ENCODE measurements around the gene LRP1-AS.

- TF ChIP-seq TAF1 (IDR thresholded peaks at IDR 0.05; ENCODE audit: borderline replicate concordance, low read depth, low read length) (no peak), ZNF274 (IDR thresholded peaks at IDR 0.05; ENCODE audit: insufficient read depth, insufficient read length) (no peak), CTCF (IDR thresholded peaks at IDR 0.05 in 2 of 3, conservative IDR thresholded peaks at IDR 0.05 in 1 of 3; ENCODE audit: control insufficient read depth in 2 of 3, extremely low read depth in 1 of 3, insufficient read depth in 1 of 3, low read depth in 3 of 3, low read length in 3 of 3) (no peak), SIN3A (IDR thresholded peaks at IDR 0.05; ENCODE audit: low read depth, low read length) (no peak), PAX8 (IDR thresholded peaks at IDR 0.05) (no peak), NKRF (conservative IDR thresholded peaks at IDR 0.05) (no peak), BCL3 (IDR thresholded peaks at IDR 0.05; ENCODE audit: borderline replicate concordance, insufficient read depth, low read depth, low read length, poor library complexity, severe bottlenecking) (no peak)
Measured at GRCh38 chr12:57149245-57149900, 2.0 kb upstream of the LRP1-AS start.

Measured in GM12878 (cell line).